Adrenal gland (tissue), 5 donors: Measurements from ENCODE around the gene ITGA11.

Experiments used
- CTCF ChIP-seq, 6 experiments: fragments of 450-650 bp in 4 of 6; fragments of 200-600 bp in 2 of 6; sonication (generic) in 1 of 6; IDR thresholded peaks; 1 replicate in 5 of 6; 2 replicates in 1 of 6; pipeline versions ENCODE4 v1.5.1 to v1.8.0; 2016 to 2021; ENCODE audit warnings: antibody characterized with exemption in 6 of 6, mild to moderate bottlenecking in 2 of 6, moderate library complexity in 1 of 6
- POLR2A ChIP-seq, 2 donors: fragments of 450-650 bp; IDR thresholded peaks; one replicate each; pipeline ENCODE4 v1.6.1; 2017; ENCODE audit warnings: antibody characterized with exemption in 2 of 2, mild to moderate bottlenecking in 2 of 2, moderate library complexity in 1 of 2
- donor health status: DM: no; HTN: no; CAD: no.

GRCh38 chr15:68463444-68463843, 31.5 kb upstream of the ITGA11 start:
- TF ChIP-seq CTCF (IDR thresholded peaks at IDR 0.05) (no peak), POLR2A (IDR thresholded peaks at IDR 0.05) (no peak)
